Sigmoid colon (tissue), 4 donors: ENCODE measurements around the gene USP34.

Source experiments
- EP300 ChIP-seq, 4 donors: sonication (generic); formaldehyde crosslinking; IDR thresholded peaks; one replicate each; pipeline ENCODE4 v1.6.1; 2017; ENCODE audit warnings: antibody characterized with exemption in 4 of 4
- POLR2A ChIP-seq, 2 donors: fragments of 450-650 bp; IDR thresholded peaks; one replicate each; pipeline ENCODE4 v1.6.1; 2016; ENCODE audit warnings: antibody characterized with exemption in 2 of 2, mild to moderate bottlenecking in 2 of 2, moderate library complexity in 2 of 2
- POLR2AphosphoS5 ChIP-seq, 4 donors: sonication (generic); formaldehyde crosslinking; IDR thresholded peaks; one replicate each; pipeline ENCODE4 v1.6.1; 2017; ENCODE audit warnings: antibody characterized with exemption in 4 of 4
- TF ChIP-seq, protein P1 (sequence below), 4 experiments: fragments of 450-650 bp in 3 of 4; fragments of 200-600 bp in 1 of 4; IDR thresholded peaks; one replicate each; pipeline ENCODE4 v1.5.1; 2016 to 2019; ENCODE audit warnings: antibody characterized with exemption in 4 of 4, mild to moderate bottlenecking in 3 of 4, moderate library complexity in 2 of 4

- TF ChIP-seq POLR2A (IDR thresholded peaks at IDR 0.05): no peak
- TF ChIP-seq, protein P1, sequence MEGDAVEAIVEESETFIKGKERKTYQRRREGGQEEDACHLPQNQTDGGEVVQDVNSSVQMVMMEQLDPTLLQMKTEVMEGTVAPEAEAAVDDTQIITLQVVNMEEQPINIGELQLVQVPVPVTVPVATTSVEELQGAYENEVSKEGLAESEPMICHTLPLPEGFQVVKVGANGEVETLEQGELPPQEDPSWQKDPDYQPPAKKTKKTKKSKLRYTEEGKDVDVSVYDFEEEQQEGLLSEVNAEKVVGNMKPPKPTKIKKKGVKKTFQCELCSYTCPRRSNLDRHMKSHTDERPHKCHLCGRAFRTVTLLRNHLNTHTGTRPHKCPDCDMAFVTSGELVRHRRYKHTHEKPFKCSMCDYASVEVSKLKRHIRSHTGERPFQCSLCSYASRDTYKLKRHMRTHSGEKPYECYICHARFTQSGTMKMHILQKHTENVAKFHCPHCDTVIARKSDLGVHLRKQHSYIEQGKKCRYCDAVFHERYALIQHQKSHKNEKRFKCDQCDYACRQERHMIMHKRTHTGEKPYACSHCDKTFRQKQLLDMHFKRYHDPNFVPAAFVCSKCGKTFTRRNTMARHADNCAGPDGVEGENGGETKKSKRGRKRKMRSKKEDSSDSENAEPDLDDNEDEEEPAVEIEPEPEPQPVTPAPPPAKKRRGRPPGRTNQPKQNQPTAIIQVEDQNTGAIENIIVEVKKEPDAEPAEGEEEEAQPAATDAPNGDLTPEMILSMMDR (IDR thresholded peaks at IDR 0.05): no peak
- TF ChIP-seq EP300 (IDR thresholded peaks at IDR 0.05): no peak
- TF ChIP-seq POLR2AphosphoS5 (IDR thresholded peaks at IDR 0.05): no peak
These were observed 36.6 kb downstream of the USP34 start for GRCh38 chr2:61434314-61434713.
